Loucy (cell line): ENCODE results near the gene ATP1A4.

ENCODE experiments used
- H2AFZ ChIP-seq: fragments of 200-600 bp; sonication (generic); 2 replicates; pipeline ENCODE4 v1.6.0; 2016; ENCODE audit warnings: antibody characterized with exemption, mild to moderate bottlenecking, low read length, moderate library complexity
- H3F3A ChIP-seq: fragments of 200-600 bp; 2 replicates; pipeline ENCODE4 v1.6.0; 2016; ENCODE audit warnings: antibody characterized with exemption, low read depth, mild to moderate bottlenecking
- H3K27me3 ChIP-seq: fragments of 200-600 bp; sonication (generic); 2 replicates; pipeline ENCODE4 v1.6.1; 2014; ENCODE audit warnings: low read length, mild to moderate bottlenecking; ENCODE audit not compliant: insufficient read depth, poor library complexity, severe bottlenecking
- H3K36me3 ChIP-seq: fragments of 200-600 bp; sonication (generic); 2 replicates; pipeline ENCODE4 v1.6.1; 2016; ENCODE audit warnings: low read length; ENCODE audit not compliant: insufficient read depth
- H3K4me1 ChIP-seq: fragments of 200-600 bp; sonication (generic); 2 replicates; pipeline ENCODE4 v1.5.1; 2014; ENCODE audit warnings: low read length, mild to moderate bottlenecking; ENCODE audit not compliant: insufficient read depth, poor library complexity, severe bottlenecking
- H3K4me2 ChIP-seq: fragments of 200-600 bp; sonication (generic); 2 replicates; pipeline ENCODE4 v1.6.0; 2014; ENCODE audit warnings: antibody characterized with exemption, low read length, low read depth, mild to moderate bottlenecking; ENCODE audit not compliant: poor library complexity, severe bottlenecking
- H3K4me3 ChIP-seq: fragments of 200-600 bp; sonication (generic); 2 replicates; pipeline ENCODE4 v1.5.1; 2014; ENCODE audit warnings: low read length, mild to moderate bottlenecking, mixed read lengths; ENCODE audit not compliant: poor library complexity, severe bottlenecking
- H3K79me2 ChIP-seq: fragments of 200-600 bp; sonication (generic); 2 replicates; pipeline ENCODE4 v1.6.1; 2014; ENCODE audit warnings: low read length; ENCODE audit not compliant: insufficient read depth
- H3K9ac ChIP-seq: fragments of 200-600 bp; sonication (generic); 2 replicates; pipeline ENCODE4 v1.6.0; 2014; ENCODE audit warnings: mild to moderate bottlenecking, low read depth, low read length, moderate library complexity; ENCODE audit not compliant: poor library complexity, severe bottlenecking
- H3K9me2 ChIP-seq: fragments of 200-600 bp; sonication (generic); replicated peaks from 2 replicates; pipeline ENCODE4 v1.6.1; 2016; ENCODE audit warnings: low read depth, low read length, mixed read lengths
- H3K9me3 ChIP-seq: fragments of 200-600 bp; sonication (generic); 2 replicates; pipeline ENCODE4 v1.6.1; 2014; ENCODE audit warnings: mild to moderate bottlenecking, antibody characterized with exemption, low read length, low read depth; ENCODE audit not compliant: insufficient read depth
- H4K20me1 ChIP-seq: fragments of 200-600 bp; sonication (generic); 2 replicates; pipeline ENCODE4 v1.6.0; 2014; ENCODE audit warnings: antibody characterized with exemption, low read length, mild to moderate bottlenecking; ENCODE audit not compliant: insufficient read depth, poor library complexity, severe bottlenecking
- EZH2phosphoT487 ChIP-seq: fragments of 200-600 bp; IDR thresholded peaks from 2 replicates; pipeline ENCODE4 v1.6.1; 2018; ENCODE audit warnings: antibody characterized with exemption, mild to moderate bottlenecking, moderate library complexity, borderline replicate concordance
- TF ChIP-seq, protein P1 (sequence below): fragments of 200-600 bp; sonication (generic); conservative IDR thresholded peaks from 2 replicates; pipeline ENCODE4 v1.5.1; 2014; ENCODE audit warnings: mild to moderate bottlenecking, antibody characterized with exemption, low read length

ATP1A4 gene

GRCh38 chr1:160227034-160227433 lies 75.6 kb downstream of the ATP1A4 start:
- Histone ChIP-seq H3K4me2 (no peak overlapping the region), H3K79me2 (no peaks in the 10 kb centered on the region), H3K9me2 (no peaks in the 10 kb centered on the region), H3K4me3 (no peak overlapping the region), H3K9me3 (no peaks in the 10 kb centered on the region), H3F3A (no peaks in the 10 kb centered on the region), H3K4me1 (no peaks in the 10 kb centered on the region), H2AFZ (no peak overlapping the region), H4K20me1 (no peaks in the 10 kb centered on the region), H3K36me3 (peaks cover 99% of the 10 kb centered on the region), H3K9ac (no peak overlapping the region), H3K27me3 (no peaks in the 10 kb centered on the region)
- no peak for TF ChIP-seq EZH2phosphoT487
- TF ChIP-seq, protein P1, sequence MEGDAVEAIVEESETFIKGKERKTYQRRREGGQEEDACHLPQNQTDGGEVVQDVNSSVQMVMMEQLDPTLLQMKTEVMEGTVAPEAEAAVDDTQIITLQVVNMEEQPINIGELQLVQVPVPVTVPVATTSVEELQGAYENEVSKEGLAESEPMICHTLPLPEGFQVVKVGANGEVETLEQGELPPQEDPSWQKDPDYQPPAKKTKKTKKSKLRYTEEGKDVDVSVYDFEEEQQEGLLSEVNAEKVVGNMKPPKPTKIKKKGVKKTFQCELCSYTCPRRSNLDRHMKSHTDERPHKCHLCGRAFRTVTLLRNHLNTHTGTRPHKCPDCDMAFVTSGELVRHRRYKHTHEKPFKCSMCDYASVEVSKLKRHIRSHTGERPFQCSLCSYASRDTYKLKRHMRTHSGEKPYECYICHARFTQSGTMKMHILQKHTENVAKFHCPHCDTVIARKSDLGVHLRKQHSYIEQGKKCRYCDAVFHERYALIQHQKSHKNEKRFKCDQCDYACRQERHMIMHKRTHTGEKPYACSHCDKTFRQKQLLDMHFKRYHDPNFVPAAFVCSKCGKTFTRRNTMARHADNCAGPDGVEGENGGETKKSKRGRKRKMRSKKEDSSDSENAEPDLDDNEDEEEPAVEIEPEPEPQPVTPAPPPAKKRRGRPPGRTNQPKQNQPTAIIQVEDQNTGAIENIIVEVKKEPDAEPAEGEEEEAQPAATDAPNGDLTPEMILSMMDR = no peak

GRCh38 chr1:160227561-160227960 lies 76.2 kb downstream of the ATP1A4 start:
- Histone ChIP-seq H3K9me3 (no peaks in the 10 kb centered on the region), H3K27me3 (no peaks in the 10 kb centered on the region), H4K20me1 (no peaks in the 10 kb centered on the region), H3F3A (no peaks in the 10 kb centered on the region), H3K9me2 (no peaks in the 10 kb centered on the region), H3K4me3 (no peak overlapping the region), H3K4me1 (no peaks in the 10 kb centered on the region), H3K4me2 (no peak overlapping the region), H3K9ac (no peak overlapping the region), H3K36me3 (peaks cover 97% of the 10 kb centered on the region), H3K79me2 (no peaks in the 10 kb centered on the region), H2AFZ (no peak overlapping the region)
- TF ChIP-seq EZH2phosphoT487 = no peak
- TF ChIP-seq, protein P1 = no peak

DNA sequence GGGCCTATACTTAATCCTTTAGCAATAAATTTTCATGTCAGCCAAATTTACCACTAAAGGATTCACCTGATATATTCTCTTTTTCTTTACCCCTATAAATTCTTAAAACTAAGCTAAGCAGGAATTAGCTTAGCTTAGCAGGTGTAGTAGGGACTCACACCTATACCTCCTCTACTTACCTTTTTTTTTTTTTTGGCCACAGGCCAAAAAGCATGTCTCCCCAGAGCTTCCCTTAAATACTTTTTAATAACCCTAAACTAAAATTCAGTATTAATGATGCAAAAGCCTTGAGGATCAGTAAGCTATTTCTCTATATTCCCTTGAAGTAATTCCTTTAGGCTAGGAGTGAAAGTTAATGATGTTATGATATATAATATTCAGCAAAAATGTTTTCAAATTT lies 77.0 kb downstream of the ATP1A4 start:
- no peaks in the 10 kb centered on the region for H3F3A ChIP-seq
- H3K9me3 ChIP-seq = no peaks in the 10 kb centered on the region
- no peaks in the 10 kb centered on the region for H3K27me3 ChIP-seq
- H3K9me2 ChIP-seq = no peaks in the 10 kb centered on the region
- peaks cover 96% of the 10 kb centered on the region for H3K36me3 ChIP-seq
- H3K9ac ChIP-seq = no peak overlapping the region
- H4K20me1 ChIP-seq = no peaks in the 10 kb centered on the region
- no peak overlapping the region for H3K4me2 ChIP-seq
- H3K79me2 ChIP-seq = no peaks in the 10 kb centered on the region
- no peak overlapping the region for H2AFZ ChIP-seq
- TF ChIP-seq, protein P1 = no peak
- no peak for TF ChIP-seq EZH2phosphoT487
- no peak overlapping the region for H3K4me3 ChIP-seq
- no peaks in the 10 kb centered on the region for H3K4me1 ChIP-seq
